C1 segment of cervical spinal cord (tissue), 14 donors: Measurements from ENCODE around the gene KDM4B.
A peak's percentile ranks its signal among the peaks of the same experiment; 100 is the strongest.

Source experiments
- DNase-seq, 14 donors: peaks; one replicate each; lab custom pipeline; 2025; lab: John Stamatoyannopoulos, UW

KDM4B gene

DNA sequence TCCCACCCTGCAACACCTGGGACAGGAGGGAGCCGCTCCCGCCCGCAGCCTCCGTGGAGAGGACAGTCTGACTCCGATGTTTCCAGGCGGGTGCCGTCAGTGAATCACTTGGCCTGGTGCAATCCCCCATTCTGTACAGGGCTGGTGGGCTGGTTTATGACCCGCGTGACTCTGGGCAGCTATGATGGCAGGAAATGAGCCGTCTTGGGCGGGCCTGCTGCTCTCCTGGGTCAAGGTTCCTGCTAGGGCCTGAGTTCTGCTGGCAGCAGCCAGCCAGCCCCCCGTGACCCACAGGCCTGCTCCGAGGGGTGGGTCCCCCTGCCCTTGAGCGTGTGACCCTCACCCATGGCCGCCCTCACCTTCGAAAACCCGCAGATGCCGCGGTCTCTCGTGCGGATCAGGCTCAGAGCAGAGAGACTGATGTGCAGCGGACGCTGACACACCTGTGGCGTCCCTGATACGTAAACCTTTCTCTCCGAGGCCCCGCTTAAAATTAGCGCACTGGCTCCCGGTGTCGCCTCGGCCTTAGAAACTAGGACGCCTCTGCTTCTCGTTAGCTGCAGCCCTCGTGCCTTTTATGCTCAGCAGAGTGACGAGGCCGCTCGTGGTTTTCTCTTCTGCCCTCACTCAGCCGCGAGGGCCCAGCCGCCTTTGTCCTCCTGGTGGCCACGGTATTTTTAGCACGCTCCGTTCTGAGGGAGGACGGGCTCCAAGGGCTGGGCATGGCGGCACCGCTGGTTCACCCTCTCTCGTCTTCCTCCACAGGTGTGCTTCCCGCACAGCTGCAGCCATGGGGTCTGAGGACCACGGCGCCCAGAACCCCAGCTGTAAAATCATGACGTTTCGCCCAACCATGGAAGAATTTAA lies 63.4 kb downstream of the KDM4B start:
- no peak for DNase-seq

- DNase-seq = peak in 1 of 14 donors; percentile 77
Observed at GRCh38 chr19:5035105-5035761, 66.3 kb downstream of the KDM4B start.

GRCh38 chr19:5035793-5036697 lies 67.1 kb downstream of the KDM4B start:
- peak in 7 of 14 donors; percentile 27 to 79 (median 35) for DNase-seq

DNA sequence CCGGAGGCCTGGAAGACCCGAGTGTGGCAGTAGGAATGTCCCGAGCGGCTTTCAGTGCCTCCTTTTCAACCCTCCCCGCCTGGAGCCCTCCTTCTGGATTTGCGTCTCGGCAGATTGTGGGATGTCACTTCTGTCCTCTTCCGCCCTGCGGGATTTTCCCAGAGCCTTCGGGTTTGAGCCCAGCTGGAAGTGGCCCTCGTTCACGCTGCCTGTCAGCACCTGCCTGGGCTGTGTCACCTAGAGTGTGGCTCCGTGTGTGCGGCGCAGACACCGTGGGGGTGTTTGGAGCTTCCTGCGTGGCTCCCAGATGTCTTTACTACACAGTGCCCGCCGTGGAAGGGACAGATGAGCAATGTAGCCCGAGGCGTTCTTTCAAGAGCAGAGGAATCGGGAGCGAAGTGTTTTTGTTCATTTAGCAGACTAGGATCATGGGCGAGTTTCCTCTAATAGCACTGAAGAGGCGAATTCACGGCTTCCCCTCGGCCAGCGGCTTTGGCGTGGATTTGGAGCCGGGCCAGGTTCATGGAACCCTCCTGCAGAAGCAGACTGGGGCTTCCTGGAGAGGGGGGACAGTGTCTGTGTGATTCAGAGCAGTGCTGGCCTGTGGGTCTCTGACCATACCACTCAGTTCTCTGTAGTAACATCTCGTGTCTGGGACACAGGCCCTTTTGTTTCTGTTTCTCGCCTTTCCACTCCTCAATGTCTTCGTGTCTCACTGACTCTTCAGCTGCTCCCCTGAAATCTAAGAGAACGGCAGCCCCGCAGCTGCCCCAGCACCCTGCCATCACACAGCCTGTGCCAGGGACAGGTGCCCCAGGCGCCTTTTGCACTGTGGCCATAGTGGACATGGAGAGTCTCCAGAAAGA lies 68.0 kb downstream of the KDM4B start:
- peak in 10 of 14 donors; percentile 16 to 73 (median 42) for DNase-seq

DNA sequence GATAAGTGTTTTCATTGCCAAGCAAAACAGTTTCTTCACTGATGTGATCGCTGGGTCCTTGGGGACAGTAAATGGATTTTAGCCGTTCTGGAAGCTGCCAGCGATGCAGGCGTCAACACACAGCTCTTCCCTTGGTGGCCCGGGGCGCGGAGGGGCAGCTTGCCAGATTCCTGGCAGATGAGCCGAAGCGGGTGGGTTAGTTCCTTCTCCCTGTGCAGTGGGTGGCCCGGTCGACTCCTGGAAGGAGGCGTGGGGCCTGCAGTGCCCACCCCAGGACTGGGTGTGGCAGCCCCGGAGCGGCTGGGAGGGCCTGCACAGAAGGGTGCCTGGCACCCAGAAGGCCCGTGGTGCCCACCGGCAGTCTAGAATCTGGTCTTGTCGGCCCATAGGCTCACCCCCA lies 69.0 kb downstream of the KDM4B start:
- peak in 1 of 14 donors; percentile 13 for DNase-seq

- DNase-seq = peak in 1 of 14 donors; percentile 4
Observed at GRCh38 chr19:5038631-5039271, 69.8 kb downstream of the KDM4B start.

GRCh38 chr19:5039642-5040543 lies 71.0 kb downstream of the KDM4B start:
- no peak for DNase-seq

DNA sequence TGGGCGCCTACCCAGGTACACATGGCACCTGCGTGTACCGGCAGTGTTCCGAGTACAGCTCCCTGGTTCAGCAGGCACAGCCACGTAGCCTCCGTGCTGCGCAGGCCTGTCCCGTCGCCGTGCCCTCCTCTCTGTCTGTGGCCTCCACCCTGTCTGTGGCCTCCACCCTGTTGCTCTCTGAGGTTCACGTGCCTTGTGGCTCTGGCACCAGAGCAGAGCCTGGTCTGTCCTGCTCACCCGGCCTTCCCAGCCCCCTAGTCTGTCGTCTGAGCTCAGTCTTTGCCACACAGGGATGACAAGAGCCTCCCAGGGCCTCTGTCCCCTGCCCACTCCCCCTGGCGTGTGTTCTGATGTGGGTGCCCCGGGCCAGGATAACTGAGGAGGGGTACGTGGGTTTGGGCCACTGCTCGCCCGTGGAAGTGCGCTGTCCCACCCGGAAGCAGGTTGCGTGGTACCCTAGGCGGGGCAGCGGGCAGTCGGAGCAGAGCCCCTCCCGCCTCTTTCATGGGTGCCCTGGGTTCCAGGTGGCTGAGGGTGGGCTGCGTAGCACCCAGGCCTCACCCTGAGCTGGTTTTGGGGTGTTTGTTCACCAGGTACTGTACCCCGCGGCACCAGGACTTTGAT lies 71.7 kb downstream of the KDM4B start:
- DNase-seq = no peak

GRCh38 chr19:5041168-5041912 lies 72.4 kb downstream of the KDM4B start:
- no peak for DNase-seq

DNA sequence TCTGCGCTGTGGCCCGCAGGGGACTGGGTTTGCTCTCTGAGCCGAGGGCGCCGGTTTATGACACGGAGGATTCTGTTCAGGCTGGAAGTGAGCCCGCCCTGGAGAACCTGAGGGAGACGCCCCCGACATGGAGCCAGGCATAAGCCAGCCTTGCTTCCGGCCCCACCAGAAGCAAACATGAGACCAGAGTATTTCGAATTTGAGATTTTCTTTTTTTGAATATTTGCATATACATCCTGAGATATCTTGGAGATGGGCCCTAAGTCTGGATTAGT lies 72.9 kb downstream of the KDM4B start:
- DNase-seq = no peak

DNA sequence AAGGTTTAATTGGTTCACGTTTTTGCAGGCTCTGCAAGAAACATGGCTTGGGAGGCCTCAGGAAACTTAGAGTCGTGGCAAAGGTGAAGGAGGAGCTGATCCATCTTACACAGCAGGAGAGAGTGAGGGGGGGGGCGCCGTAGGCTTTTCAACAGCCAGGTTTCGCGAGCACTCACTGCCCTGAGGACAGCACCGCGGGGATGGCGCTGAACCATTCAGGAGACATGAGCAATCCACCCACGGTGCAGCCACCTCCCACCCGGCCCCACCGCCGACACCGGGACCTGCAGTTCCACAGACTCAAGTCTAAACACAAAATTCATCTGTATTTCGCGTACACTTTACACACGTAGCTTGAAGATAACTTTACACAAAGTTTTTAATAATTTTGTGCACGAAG lies 73.6 kb downstream of the KDM4B start:
- DNase-seq = no peak

GRCh38 chr19:5045029-5045428 lies 76.1 kb downstream of the KDM4B start:
- DNase-seq = no peak

GRCh38 chr19:5045956-5046338 lies 77.0 kb downstream of the KDM4B start:
- no peak for DNase-seq

DNA sequence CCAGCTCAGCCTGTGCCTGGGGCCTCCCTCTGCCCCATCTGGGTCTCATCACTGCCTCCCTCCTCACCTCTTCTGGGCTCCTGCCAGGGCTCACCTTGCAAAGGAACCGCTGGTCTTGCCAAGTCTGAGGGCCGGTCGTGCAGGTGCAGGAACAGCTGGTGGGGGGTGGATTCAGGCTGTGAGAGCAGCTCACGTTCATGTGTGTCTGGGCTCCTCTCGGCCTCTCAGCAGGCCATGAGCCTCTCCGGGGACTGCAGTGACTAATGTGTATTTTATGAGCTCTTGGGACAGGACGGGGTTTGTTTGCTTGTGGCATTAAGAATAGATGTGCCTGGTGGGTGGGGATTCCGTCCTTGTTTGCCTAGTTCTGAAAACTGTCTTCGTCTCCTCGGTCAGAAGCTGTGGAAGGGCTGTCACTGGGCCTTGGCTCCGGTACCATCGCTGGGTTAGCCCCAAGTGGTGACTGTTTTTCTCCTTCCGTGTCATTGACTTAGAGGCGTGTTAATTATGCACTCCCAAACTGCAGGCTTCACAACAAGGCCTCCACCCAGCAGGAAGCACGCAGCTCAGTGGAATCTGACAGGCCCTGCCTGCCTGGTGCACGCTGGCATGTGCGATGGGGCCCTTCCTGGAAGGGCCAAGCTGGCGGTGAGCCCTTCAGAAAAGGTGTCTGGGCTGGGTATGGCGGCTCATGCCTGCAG lies 77.6 kb downstream of the KDM4B start:
- DNase-seq = peak in 3 of 14 donors; percentile 3 to 51 (median 22)

DNA sequence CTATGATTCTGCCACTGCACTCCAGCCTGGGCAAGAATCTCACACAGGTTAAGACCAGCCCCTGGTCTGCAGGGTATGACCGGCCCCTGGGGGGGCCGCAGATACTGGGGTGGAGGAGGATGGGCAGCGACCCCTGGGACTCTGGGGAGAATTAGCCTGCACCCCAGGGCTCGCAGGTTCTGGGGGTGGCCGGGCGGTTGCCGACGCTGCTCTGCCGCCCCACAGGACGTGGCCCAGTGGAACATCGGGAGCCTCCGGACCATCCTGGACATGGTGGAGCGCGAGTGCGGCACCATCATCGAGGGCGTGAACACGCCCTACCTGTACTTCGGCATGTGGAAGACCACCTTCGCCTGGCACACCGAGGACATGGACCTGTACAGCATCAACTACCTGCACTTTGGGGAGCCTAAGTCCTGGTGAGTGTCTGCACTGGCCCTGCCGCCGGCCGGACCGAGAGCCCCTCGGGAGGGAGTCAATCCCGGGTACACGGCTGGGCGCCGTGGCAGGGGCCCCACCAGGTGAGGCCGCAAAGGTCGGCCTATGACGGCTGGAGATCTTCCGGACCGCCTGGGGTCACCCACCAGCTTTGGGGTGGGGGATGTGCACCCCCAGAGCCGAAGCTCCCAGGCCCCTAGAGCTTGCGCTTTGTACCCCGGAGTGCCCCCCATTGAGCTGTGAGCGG lies 78.5 kb downstream of the KDM4B start:
- DNase-seq = no peak

DNA sequence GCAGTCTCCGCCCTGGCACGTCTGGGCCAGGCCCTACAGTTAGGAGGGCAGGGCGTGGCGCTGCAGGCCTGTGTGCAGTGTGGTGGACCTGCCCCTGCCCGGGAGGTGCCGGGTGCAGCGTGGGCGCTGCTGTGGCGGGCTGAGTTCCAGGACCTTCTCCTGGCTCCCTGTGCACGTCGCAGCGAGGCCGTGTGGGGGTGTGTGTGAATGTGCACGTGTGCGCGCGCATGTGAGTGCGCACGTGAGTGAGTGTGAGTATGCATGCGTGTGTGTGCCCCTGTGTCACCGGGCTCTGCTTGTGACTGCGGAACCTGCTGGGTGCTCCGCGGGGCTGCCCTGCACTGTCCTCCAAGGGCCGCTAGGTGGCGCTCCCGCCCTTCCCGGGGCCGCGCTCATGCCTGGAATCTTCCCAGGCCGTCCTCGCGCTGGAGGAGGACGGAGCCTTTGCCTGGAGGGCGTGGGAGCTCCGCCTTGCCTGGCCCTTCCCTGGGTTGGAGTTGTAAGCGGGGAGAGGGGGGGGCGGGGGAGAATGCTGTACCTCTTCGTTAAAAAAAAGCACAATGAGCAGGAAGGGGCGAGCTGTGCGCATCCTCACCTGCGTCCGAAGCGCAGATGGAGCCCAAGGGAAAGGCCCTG lies 79.3 kb downstream of the KDM4B start:
- peak in 13 of 14 donors; percentile 6 to 81 (median 49) for DNase-seq
